ENCODE data around the gene ZNF563. TPM values are rescaled to one million over a fixed set of nuclear protein-coding genes. Genes with fewer than 3 reads are reported as not detected.

Gene ZNF563
- polyA plus RNA-seq, 2 of the 4 experiments (the other 2 are of a cell fraction): not detected

DNA sequence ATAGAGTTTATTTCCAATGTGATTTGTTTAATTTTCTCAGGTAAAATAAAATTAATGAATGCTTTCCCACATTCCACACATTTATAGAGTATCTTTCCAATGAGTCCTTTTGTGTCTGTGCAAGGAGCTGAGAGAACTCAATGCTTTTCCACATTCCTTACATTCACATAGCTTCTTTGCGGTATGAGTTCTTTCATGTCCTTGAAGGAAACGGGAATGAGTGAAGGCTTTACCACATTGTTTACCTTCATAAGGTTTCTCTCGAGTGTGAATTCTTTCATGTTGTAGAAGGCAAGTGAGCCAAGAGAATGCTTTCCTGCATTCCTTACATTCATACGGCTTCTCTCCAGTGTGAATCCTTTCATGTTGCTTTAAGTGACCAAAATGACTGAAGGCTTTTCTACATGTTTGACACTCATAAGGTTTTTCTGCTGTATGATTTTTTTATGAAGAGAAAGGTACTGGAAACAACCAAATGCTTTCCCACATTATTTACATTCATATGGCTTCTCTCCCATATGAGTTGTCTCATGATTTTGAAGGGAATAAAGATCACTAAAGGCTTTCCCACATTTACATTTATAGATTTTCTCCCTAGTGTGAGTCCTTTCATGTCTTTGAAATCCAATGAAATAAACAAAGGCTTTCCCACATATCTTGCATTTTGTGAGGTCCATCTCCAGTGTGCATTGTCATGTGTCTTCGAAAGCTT lies 46.5 kb upstream of the ZNF563 start:
- ATAC-seq (no peak), FAIRE-seq (no peak), DNase-seq (ENCODE audit: low read depth in 1 of 2, low spot score in 1 of 2) (no peak)
- WGBS (ENCODE audit: missing lambda C conversion rate): 25% methylated on average over 5 of the region's 5 CpGs
- no peak overlapping the region for H3K4me3 ChIP-seq
- H3K27ac ChIP-seq: no peak overlapping the region
- CTCF ChIA-PET: no interaction called here
- TF ChIP-seq CHD2 (IDR thresholded peaks at IDR 0.05; ENCODE audit: low read length, partially characterized antibody): no peak
- TF ChIP-seq, protein P1, sequence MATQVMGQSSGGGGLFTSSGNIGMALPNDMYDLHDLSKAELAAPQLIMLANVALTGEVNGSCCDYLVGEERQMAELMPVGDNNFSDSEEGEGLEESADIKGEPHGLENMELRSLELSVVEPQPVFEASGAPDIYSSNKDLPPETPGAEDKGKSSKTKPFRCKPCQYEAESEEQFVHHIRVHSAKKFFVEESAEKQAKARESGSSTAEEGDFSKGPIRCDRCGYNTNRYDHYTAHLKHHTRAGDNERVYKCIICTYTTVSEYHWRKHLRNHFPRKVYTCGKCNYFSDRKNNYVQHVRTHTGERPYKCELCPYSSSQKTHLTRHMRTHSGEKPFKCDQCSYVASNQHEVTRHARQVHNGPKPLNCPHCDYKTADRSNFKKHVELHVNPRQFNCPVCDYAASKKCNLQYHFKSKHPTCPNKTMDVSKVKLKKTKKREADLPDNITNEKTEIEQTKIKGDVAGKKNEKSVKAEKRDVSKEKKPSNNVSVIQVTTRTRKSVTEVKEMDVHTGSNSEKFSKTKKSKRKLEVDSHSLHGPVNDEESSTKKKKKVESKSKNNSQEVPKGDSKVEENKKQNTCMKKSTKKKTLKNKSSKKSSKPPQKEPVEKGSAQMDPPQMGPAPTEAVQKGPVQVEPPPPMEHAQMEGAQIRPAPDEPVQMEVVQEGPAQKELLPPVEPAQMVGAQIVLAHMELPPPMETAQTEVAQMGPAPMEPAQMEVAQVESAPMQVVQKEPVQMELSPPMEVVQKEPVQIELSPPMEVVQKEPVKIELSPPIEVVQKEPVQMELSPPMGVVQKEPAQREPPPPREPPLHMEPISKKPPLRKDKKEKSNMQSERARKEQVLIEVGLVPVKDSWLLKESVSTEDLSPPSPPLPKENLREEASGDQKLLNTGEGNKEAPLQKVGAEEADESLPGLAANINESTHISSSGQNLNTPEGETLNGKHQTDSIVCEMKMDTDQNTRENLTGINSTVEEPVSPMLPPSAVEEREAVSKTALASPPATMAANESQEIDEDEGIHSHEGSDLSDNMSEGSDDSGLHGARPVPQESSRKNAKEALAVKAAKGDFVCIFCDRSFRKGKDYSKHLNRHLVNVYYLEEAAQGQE (IDR thresholded peaks at IDR 0.05): no peak
- TF ChIP-seq CHD4 (IDR thresholded peaks at IDR 0.05; ENCODE audit: borderline replicate concordance): no peak
- TF ChIP-seq FOSL2 (IDR thresholded peaks at IDR 0.05): no peak
- TF ChIP-seq FOSL2 (CRISPR knock-in tag; IDR thresholded peaks at IDR 0.05): no peak
- no peak for TF ChIP-seq NR3C1 (IDR thresholded peaks at IDR 0.05)
- no peak for TF ChIP-seq HOXA7 (CRISPR knock-in tag; IDR thresholded peaks at IDR 0.05)
- TF ChIP-seq ZFP36 (IDR thresholded peaks at IDR 0.05; ENCODE audit: borderline replicate concordance, partially characterized antibody): no peak
- TF ChIP-seq TFCP2L1 (CRISPR knock-in tag; IDR thresholded peaks at IDR 0.05): no peak
- no peaks in the 10 kb centered on the region for H3K4me1 ChIP-seq
- H3K9me3 ChIP-seq: peaks cover 6% of the 10 kb centered on the region; the same call in 2 of the 3 replicates
- H3K4me2 ChIP-seq: no peak overlapping the region
- POLR2A ChIA-PET: no interaction called here

DNA sequence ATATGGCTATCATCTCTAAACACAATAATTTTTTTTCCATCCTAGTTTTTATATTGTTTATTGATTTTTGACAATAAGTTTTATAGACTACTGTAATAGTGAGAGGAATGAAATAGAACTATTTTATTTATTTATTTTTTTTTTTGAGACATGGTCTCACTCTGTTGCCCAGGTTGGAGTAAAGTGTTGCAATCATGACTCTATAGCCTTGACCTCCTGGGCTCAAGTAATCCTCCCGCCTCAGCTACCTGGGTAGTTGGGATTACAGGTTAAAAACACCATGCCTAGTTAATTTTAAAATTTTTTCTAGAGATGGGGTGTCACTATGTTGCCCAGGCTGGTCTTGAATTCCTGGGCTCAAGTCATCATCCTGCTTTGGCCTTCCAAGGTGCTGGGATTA lies 40.6 kb upstream of the ZNF563 start:
- H3K27ac ChIP-seq: no peak overlapping the region
- DNase-seq (ENCODE audit: low read depth in 1 of 2, low spot score in 1 of 2) (no peak), ATAC-seq (no peak), FAIRE-seq (no peak)
- H3K4me3 ChIP-seq: no peak overlapping the region
- 0% methylated on average over 1 of the region's 1 CpG for WGBS (ENCODE audit: missing lambda C conversion rate)
- no peak for TF ChIP-seq NR3C1 (IDR thresholded peaks at IDR 0.05)
- TF ChIP-seq PHF8 (IDR thresholded peaks at IDR 0.05; ENCODE audit: borderline replicate concordance, low read depth): no peak
- no peak for TF ChIP-seq GATA3 (IDR thresholded peaks at IDR 0.05; ENCODE audit: borderline replicate concordance)
- TF ChIP-seq TFCP2L1 (CRISPR knock-in tag; IDR thresholded peaks at IDR 0.05): no peak
- no peak for TF ChIP-seq RAD21 (conservative IDR thresholded peaks at IDR 0.05 in 1 of 2, IDR thresholded peaks at IDR 0.05 in 1 of 2)
- TF ChIP-seq RFX5 (IDR thresholded peaks at IDR 0.05): no peak
- TF ChIP-seq, protein P2, sequence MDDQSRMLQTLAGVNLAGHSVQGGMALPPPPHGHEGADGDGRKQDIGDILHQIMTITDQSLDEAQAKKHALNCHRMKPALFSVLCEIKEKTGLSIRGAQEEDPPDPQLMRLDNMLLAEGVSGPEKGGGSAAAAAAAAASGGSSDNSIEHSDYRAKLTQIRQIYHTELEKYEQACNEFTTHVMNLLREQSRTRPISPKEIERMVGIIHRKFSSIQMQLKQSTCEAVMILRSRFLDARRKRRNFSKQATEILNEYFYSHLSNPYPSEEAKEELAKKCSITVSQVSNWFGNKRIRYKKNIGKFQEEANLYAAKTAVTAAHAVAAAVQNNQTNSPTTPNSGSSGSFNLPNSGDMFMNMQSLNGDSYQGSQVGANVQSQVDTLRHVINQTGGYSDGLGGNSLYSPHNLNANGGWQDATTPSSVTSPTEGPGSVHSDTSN (IDR thresholded peaks at IDR 0.05): no peak
- TF ChIP-seq, protein P3, sequence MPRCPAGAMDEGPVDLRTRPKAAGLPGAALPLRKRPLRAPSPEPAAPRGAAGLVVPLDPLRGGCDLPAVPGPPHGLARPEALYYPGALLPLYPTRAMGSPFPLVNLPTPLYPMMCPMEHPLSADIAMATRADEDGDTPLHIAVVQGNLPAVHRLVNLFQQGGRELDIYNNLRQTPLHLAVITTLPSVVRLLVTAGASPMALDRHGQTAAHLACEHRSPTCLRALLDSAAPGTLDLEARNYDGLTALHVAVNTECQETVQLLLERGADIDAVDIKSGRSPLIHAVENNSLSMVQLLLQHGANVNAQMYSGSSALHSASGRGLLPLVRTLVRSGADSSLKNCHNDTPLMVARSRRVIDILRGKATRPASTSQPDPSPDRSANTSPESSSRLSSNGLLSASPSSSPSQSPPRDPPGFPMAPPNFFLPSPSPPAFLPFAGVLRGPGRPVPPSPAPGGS (IDR thresholded peaks at IDR 0.05): no peak
- TF ChIP-seq CBX8 (IDR thresholded peaks at IDR 0.05): no peak
- TF ChIP-seq JUN (IDR thresholded peaks at IDR 0.05): no peak
- TF ChIP-seq HOXB5 (CRISPR knock-in tag; IDR thresholded peaks at IDR 0.05): no peak
- TF ChIP-seq, protein P4, sequence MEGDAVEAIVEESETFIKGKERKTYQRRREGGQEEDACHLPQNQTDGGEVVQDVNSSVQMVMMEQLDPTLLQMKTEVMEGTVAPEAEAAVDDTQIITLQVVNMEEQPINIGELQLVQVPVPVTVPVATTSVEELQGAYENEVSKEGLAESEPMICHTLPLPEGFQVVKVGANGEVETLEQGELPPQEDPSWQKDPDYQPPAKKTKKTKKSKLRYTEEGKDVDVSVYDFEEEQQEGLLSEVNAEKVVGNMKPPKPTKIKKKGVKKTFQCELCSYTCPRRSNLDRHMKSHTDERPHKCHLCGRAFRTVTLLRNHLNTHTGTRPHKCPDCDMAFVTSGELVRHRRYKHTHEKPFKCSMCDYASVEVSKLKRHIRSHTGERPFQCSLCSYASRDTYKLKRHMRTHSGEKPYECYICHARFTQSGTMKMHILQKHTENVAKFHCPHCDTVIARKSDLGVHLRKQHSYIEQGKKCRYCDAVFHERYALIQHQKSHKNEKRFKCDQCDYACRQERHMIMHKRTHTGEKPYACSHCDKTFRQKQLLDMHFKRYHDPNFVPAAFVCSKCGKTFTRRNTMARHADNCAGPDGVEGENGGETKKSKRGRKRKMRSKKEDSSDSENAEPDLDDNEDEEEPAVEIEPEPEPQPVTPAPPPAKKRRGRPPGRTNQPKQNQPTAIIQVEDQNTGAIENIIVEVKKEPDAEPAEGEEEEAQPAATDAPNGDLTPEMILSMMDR (IDR thresholded peaks at IDR 0.05): no peak
- TF ChIP-seq, protein P5, sequence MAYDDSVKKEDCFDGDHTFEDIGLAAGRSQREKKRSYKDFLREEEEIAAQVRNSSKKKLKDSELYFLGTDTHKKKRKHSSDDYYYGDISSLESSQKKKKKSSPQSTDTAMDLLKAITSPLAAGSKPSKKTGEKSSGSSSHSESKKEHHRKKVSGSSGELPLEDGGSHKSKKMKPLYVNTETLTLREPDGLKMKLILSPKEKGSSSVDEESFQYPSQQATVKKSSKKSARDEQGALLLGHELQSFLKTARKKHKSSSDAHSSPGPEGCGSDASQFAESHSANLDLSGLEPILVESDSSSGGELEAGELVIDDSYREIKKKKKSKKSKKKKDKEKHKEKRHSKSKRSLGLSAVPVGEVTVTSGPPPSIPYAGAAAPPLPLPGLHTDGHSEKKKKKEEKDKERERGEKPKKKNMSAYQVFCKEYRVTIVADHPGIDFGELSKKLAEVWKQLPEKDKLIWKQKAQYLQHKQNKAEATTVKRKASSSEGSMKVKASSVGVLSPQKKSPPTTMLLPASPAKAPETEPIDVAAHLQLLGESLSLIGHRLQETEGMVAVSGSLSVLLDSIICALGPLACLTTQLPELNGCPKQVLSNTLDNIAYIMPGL (CRISPR knock-in tag; IDR thresholded peaks at IDR 0.05; ENCODE audit: borderline replicate concordance): no peak
- TF ChIP-seq HOXA7 (CRISPR knock-in tag; IDR thresholded peaks at IDR 0.05): no peak
- TF ChIP-seq SREBF2 (IDR thresholded peaks at IDR 0.05): no peak
- CTCF ChIA-PET: no interaction called here
- no peaks in the 10 kb centered on the region for H3K4me1 ChIP-seq
- POLR2A ChIA-PET: no interaction called here
- no peak overlapping the region for H3K4me2 ChIP-seq
- H3K9me3 ChIP-seq: no peaks in the 10 kb centered on the region; the same call in 2 of the 3 replicates

All from A549 (cell line).